MM.1S (cell line): ENCODE results near the gene CCR9.

Source experiments
- DNase-seq: peaks from one replicate; pipeline ENCODE4 v3.0.0-alpha.2; 2015
- H2AFZ ChIP-seq: fragments of 300-600 bp; sonication (generic); 2 replicates; pipeline ENCODE4 v1.6.0; 2016; ENCODE audit warnings: antibody characterized with exemption, low read length
- H3F3A ChIP-seq: fragments of 300-600 bp; sonication (generic); 2 replicates; pipeline ENCODE4 v1.6.1; 2016; ENCODE audit warnings: mild to moderate bottlenecking, antibody characterized with exemption, low read length, moderate library complexity, mixed read lengths; ENCODE audit not compliant: insufficient read depth
- H3K27ac ChIP-seq: fragments of 300-600 bp; sonication (generic); 2 replicates; pipeline ENCODE4 v1.5.1; 2016; ENCODE audit warnings: mild to moderate bottlenecking, low read length
- H3K27me3 ChIP-seq: fragments of 300-600 bp; sonication (generic); replicated peaks from 2 replicates; pipeline ENCODE4 v1.6.0; 2016; ENCODE audit warnings: low read length; ENCODE audit not compliant: insufficient read depth
- H3K36me3 ChIP-seq: fragments of 300-600 bp; sonication (generic); replicated peaks from 2 replicates; pipeline ENCODE4 v1.6.1; 2016; ENCODE audit warnings: mild to moderate bottlenecking, low read length, mixed read lengths; ENCODE audit not compliant: insufficient read depth
- H3K4me1 ChIP-seq: fragments of 300-600 bp; sonication (generic); 2 replicates; pipeline ENCODE4 v1.6.1; 2016; ENCODE audit warnings: low read length, mixed read lengths
- H3K4me2 ChIP-seq: fragments of 300-600 bp; sonication (generic); 2 replicates; pipeline ENCODE4 v1.6.0; 2016; ENCODE audit warnings: low read depth, low read length
- H3K4me3 ChIP-seq: fragments of 300-600 bp; sonication (generic); 2 replicates; pipeline ENCODE4 v1.5.1; 2016; ENCODE audit warnings: low read length, mixed read lengths
- H3K79me2 ChIP-seq: fragments of 300-600 bp; sonication (generic); 2 replicates; pipeline ENCODE4 v1.6.1; 2016; ENCODE audit warnings: mixed run types, low read length, mixed read lengths
- H3K9ac ChIP-seq: fragments of 300-600 bp; sonication (generic); 2 replicates; pipeline ENCODE4 v1.6.1; 2016; ENCODE audit warnings: low read length, mixed read lengths
- H3K9me2 ChIP-seq: fragments of 300-600 bp; sonication (generic); replicated peaks from 2 replicates; pipeline ENCODE4 v1.6.1; 2016; ENCODE audit warnings: mild to moderate bottlenecking, low read length, mixed read lengths; ENCODE audit not compliant: insufficient read depth
- H3K9me3 ChIP-seq: fragments of 300-600 bp; sonication (generic); replicated peaks from 2 replicates; pipeline ENCODE4 v1.6.1; 2016; ENCODE audit warnings: mild to moderate bottlenecking, low read length, mixed read lengths; ENCODE audit not compliant: insufficient read depth
- H4K20me1 ChIP-seq: fragments of 300-600 bp; sonication (generic); 2 replicates; pipeline ENCODE4 v1.6.1; 2016; ENCODE audit warnings: mild to moderate bottlenecking, low read length, moderate library complexity, mixed read lengths; ENCODE audit not compliant: insufficient read depth
- EZH2 ChIP-seq: fragments of 300-600 bp; sonication (generic); optimal IDR thresholded peaks from 2 replicates; pipeline ENCODE3; 2017; ENCODE audit warnings: low read depth, mild to moderate bottlenecking, antibody characterized with exemption, low read length, mixed read lengths
- EZH2phosphoT487 ChIP-seq: fragments of 300-600 bp; sonication (generic); IDR thresholded peaks from 2 replicates; pipeline ENCODE4 v1.6.1; 2018; ENCODE audit warnings: antibody characterized with exemption, low read length
- TF ChIP-seq, protein P1 (sequence below): fragments of 300-600 bp; sonication (generic); IDR thresholded peaks from 2 replicates; pipeline ENCODE4 v1.5.1; 2016; ENCODE audit warnings: antibody characterized with exemption, low read length, mixed read lengths

The CCR9 gene

DNA sequence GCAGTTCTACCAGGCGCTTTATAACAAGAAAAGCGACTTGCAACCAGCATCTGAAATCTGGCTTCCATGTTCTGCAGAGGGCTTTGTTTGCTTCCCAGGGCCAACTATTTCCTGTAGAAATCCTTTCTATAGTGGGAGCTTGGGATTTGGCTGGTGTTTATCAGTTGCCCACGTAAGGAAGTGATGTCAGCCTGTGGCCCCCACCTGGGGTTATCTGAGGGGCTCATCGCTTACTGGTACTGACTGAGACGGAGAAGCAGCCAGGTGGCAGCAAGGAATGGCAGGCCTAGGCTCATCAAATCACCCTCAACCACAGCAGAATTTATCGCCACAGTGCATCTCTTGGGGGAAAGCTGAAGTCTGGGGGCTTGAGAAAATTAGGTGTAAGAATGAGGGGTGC, 14.6 kb upstream of the CCR9 start:
- Histone ChIP-seq H3K4me1 (peaks cover 62% of the 10 kb centered on the region), H3K4me3 (no peak overlapping the region), H3K9me2 (no peaks in the 10 kb centered on the region), H3K9me3 (no peaks in the 10 kb centered on the region), H2AFZ (no peak overlapping the region), H4K20me1 (no peaks in the 10 kb centered on the region), H3K4me2 (no peak overlapping the region), H3F3A (peaks cover 27% of the 10 kb centered on the region), H3K79me2 (no peaks in the 10 kb centered on the region), H3K36me3 (no peaks in the 10 kb centered on the region), H3K27me3 (no peaks in the 10 kb centered on the region), H3K9ac (no peak overlapping the region), H3K27ac (no peak overlapping the region)
- TF ChIP-seq EZH2phosphoT487, result no peak
- TF ChIP-seq EZH2, result no peak
- TF ChIP-seq, protein P1, sequence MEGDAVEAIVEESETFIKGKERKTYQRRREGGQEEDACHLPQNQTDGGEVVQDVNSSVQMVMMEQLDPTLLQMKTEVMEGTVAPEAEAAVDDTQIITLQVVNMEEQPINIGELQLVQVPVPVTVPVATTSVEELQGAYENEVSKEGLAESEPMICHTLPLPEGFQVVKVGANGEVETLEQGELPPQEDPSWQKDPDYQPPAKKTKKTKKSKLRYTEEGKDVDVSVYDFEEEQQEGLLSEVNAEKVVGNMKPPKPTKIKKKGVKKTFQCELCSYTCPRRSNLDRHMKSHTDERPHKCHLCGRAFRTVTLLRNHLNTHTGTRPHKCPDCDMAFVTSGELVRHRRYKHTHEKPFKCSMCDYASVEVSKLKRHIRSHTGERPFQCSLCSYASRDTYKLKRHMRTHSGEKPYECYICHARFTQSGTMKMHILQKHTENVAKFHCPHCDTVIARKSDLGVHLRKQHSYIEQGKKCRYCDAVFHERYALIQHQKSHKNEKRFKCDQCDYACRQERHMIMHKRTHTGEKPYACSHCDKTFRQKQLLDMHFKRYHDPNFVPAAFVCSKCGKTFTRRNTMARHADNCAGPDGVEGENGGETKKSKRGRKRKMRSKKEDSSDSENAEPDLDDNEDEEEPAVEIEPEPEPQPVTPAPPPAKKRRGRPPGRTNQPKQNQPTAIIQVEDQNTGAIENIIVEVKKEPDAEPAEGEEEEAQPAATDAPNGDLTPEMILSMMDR, result no peak
- DNase-seq, result no peak

DNA sequence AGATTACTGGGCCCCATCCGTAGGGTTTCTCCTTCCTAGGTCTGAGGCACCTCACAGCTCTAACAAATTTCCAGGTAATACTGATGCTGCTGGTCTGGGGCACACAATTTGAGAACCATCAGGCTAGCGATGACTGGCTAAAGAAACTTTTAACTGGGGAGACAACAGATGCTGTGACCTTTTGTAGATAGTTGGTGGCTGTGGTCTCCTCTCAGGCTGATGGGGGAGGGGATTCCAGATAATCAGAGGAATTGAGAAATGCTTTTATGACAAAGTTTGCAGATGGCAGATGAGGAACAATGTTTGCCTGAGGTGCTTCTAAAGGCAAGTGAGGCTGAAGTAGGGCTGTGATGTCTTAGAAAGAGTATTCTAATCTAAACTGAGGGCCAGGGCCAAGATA, 13.8 kb upstream of the CCR9 start:
- Histone ChIP-seq H3K4me1 (peaks cover 64% of the 10 kb centered on the region), H3F3A (peaks cover 27% of the 10 kb centered on the region), H3K9ac (no peak overlapping the region), H3K4me2 (no peak overlapping the region), H3K27me3 (no peaks in the 10 kb centered on the region), H3K36me3 (no peaks in the 10 kb centered on the region), H3K4me3 (no peak overlapping the region), H3K79me2 (no peaks in the 10 kb centered on the region), H3K27ac (no peak overlapping the region), H4K20me1 (no peaks in the 10 kb centered on the region), H3K9me2 (no peaks in the 10 kb centered on the region), H2AFZ (no peak overlapping the region), H3K9me3 (no peaks in the 10 kb centered on the region)
- no peak for TF ChIP-seq EZH2
- no peak for DNase-seq

DNA sequence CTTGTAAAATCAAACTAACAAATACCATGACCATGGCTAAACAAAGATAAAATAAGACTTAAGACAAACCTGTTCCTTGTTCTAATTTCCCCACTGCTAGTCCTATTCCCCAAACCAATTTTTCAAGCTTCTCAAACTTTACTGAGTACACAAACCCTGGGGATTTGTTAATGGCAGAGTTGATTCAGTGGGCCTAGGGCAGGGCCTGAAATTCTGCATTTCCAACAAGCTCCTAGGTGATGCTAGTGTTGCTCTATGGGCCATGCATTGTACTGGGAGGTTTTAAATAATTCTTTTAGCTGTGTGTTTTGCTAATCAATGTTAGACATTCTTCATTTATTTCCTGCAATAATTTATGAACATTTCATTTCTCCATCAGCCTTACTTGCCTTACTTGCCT, 13.3 kb upstream of the CCR9 start:
- Histone ChIP-seq H3K4me3 (no peak overlapping the region), H3K27me3 (no peaks in the 10 kb centered on the region), H4K20me1 (no peaks in the 10 kb centered on the region), H2AFZ (no peak overlapping the region), H3K36me3 (no peaks in the 10 kb centered on the region), H3K9ac (no peak overlapping the region), H3K27ac (no peak overlapping the region), H3K4me2 (no peak overlapping the region), H3K9me2 (no peaks in the 10 kb centered on the region), H3F3A (peaks cover 27% of the 10 kb centered on the region), H3K4me1 (peaks cover 66% of the 10 kb centered on the region), H3K9me3 (no peaks in the 10 kb centered on the region), H3K79me2 (no peaks in the 10 kb centered on the region)
- DNase-seq, result no peak
- TF ChIP-seq, protein P1, result no peak
- TF ChIP-seq EZH2phosphoT487, result no peak
- no peak for TF ChIP-seq EZH2

DNA sequence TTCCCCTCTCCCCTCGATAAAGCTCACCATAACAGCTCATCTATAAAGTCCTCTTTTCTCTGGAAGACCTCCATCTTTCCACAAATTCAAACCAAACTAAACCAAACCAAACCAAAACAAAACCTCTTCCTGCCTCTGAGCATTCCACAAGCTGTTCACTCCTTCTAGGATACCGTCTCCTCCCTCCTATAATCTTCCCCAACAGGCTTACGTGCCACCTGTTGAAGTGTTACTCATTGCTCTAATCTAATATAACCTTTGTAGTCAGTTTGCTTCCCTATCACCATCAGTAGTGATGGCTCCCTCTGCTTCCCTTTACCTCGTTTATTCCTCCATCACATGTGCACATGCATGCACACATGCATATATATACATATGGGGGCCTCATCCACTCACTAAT, 12.7 kb upstream of the CCR9 start:
- H3K36me3 ChIP-seq, result no peaks in the 10 kb centered on the region
- no peak overlapping the region for H3K4me3 ChIP-seq
- DNase-seq, result no peak
- no peak overlapping the region for H3K9ac ChIP-seq
- TF ChIP-seq EZH2phosphoT487 (no peak), EZH2 (no peak)
- TF ChIP-seq, protein P1, result no peak
- peaks cover 22% of the 10 kb centered on the region for H3F3A ChIP-seq
- peaks cover 67% of the 10 kb centered on the region for H3K4me1 ChIP-seq
- H3K27me3 ChIP-seq, result no peaks in the 10 kb centered on the region
- H4K20me1 ChIP-seq, result no peaks in the 10 kb centered on the region
- no peak overlapping the region for H3K27ac ChIP-seq
- H2AFZ ChIP-seq, result no peak overlapping the region
- H3K79me2 ChIP-seq, result no peaks in the 10 kb centered on the region
- H3K9me2 ChIP-seq, result no peaks in the 10 kb centered on the region
- H3K4me2 ChIP-seq, result no peak overlapping the region
- no peaks in the 10 kb centered on the region for H3K9me3 ChIP-seq
